H1 (cell line): ENCODE results near the gene PGBD5. TPM values are rescaled to one million over a fixed set of nuclear protein-coding genes. Genes with fewer than 3 reads are reported as not detected.

Experiments used
- EP300 ChIP-seq, 2 experiments: IDR thresholded peaks; 1 replicate in 1 of 2; 2 replicates in 1 of 2; pipeline ENCODE4 v1.6.1; 2011 to 2012; ENCODE audit warnings: low read depth in 2 of 2, low read length in 2 of 2, mild to moderate bottlenecking in 2 of 2, borderline replicate concordance in 1 of 2, inconsistent platforms in 1 of 2, moderate library complexity in 1 of 2
- JUN ChIP-seq: IDR thresholded peaks from 2 replicates; pipeline ENCODE4 v1.6.1; 2011; ENCODE audit warnings: low read depth, mild to moderate bottlenecking, improper control_type of control experiment, low read length
- KDM4A ChIP-seq: IDR thresholded peaks from one replicate; pipeline ENCODE4 v1.7.1; 2012; ENCODE audit warnings: low read depth, mild to moderate bottlenecking, moderate library complexity, low read length, inconsistent platforms; ENCODE audit not compliant: severe bottlenecking
- SIN3A ChIP-seq, 2 experiments: IDR thresholded peaks in 1 of 2; conservative IDR thresholded peaks in 1 of 2; 2 replicates each; pipeline ENCODE4 v1.6.1; 2011 to 2012; ENCODE audit warnings: low read length in 2 of 2, improper control_type of control experiment in 1 of 2, low read depth in 1 of 2, mild to moderate bottlenecking in 1 of 2
- polyA plus RNA-seq, 7 experiments: library from polyadenylated mRNA; depleted of rRNA in 3 of 7; stranded (reverse) in 5 of 7; unstranded in 2 of 7; fragments of >200 nt in 5 of 7; fragments of 200-250 nt in 2 of 7; gene quantifications; 1 replicate in 5 of 7; 2 replicates in 1 of 7; 4 replicates in 1 of 7; pipeline versions ENCODE4 v1.2.1 to v1.2.3, GENCODE V29; 2011 to 2013; ENCODE audit warnings: missing spikeins in 2 of 7, mixed read lengths in 2 of 7
- total RNA-seq: library from RNA; stranded (reverse); fragmentation: NEBNext Ultra II Directional; extraction: Animal tissue kit (Norgen Biotek cat#: 25700); gene quantifications from 2 replicates; pipeline ENCODE4 v1.2.1, GENCODE V29; 2021

PGBD5 gene
- total and polyA plus RNA-seq, 2 of the 8 experiments (the other 6 are each of a cell fraction or from before 2014, with no cell fraction given): 16.3 to 18.4 TPM

DNA sequence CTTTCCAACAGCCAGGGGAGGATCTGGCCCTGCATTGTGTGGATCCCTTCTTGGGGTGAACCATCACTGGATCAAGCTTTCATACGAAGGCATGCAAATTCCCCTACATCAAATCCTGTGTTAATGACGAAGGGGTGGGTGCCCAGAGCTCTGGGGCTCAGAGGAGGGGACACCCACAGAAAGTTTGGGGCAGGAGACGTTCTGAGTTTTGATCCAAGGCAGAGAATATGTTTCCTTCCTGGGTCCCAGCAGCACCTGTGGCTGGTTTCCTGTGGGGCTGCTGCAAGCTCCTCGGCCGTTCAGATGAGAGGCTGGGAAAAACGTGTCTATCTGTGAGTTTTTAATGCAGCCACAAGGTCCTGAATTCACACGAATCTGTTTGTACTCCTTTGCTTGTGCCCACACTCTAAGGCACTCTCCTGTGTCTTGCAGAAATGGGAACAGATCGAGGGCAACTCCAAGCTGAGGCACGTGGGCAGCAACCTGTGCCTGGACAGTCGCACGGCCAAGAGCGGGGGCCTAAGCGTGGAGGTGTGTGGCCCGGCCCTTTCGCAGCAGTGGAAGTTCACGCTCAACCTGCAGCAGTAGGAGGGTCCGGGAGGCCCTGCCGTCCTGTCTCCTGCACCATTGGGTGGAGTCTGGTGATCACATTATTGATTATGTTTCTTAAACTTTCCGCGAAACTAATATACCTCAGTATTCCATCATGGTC, 147.1 kb downstream of the PGBD5 start (continued):
- TF ChIP-seq KDM4A (no peak), JUN (no peak), EP300 (IDR thresholded peaks at IDR 0.05; ENCODE audit: borderline replicate concordance in 1 of 2, low read depth in 2 of 2, low read length in 2 of 2) (no peak), SIN3A (conservative IDR thresholded peaks at IDR 0.05 in 1 of 2, IDR thresholded peaks at IDR 0.05 in 1 of 2; ENCODE audit: low read depth in 1 of 2, low read length in 2 of 2) (no peak)
- TF ChIP-seq, all 59 proteins: peak for 0
